GM19372 (cell line): ENCODE results near the gene PDCL3.
A peak's percentile ranks its signal among the peaks of the same experiment; 100 is the strongest.

Experiments
- ATAC-seq: cut with Tn5 transposase; IDR thresholded peaks from one replicate; pipeline ENCODE4 v1.9.1; 2021; ENCODE audit warnings: mild to moderate bottlenecking, low read depth, moderate library complexity; ENCODE audit not compliant: unreplicated experiment

Gene PDCL3

DNA sequence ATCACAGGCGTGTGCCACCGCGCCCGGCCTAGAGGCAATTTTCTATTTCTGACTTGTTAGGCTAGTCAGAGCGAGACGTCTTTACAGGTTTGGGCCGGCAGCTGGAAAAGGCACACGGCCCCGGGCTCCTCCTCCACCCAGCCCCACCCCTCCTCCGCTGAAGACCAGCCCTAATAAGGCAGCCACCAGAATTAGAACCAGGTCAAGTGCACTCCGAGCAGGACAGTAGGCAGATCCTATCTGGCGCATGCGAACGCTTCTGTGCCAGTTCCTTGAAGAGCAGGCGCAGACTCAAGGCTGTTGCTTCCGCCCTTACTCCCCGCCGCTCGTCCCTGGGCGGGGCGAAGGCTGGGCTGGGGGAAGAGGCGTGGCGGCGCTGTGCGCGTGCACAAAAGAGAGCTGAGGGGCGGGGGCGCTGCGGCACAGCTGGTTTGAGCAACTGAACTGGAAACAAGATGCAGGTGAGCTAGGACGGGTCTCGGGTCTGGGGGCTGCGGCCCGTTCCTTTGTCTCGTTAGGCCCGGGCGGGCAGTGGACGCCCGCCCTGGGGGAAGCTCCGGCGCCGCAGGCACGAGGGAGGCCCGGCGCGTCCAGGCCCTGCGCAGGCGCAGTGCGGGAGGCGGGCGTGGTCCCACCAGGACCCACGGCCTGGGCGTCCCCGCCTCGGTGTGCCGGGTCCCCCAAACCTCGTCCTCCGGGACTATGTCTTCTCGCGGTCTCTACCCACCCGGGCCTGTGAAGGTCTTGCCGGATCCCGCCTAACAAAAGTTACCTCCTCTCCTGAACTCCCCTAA is at the start of gene PDCL3:
Gene PDCL3, plus strand, starts transcription at position 381 of the 794 bp plus-strand sequence. Its CDS starts 75 bp downstream, at position 456.
- peak; percentile 92 for ATAC-seq

DNA sequence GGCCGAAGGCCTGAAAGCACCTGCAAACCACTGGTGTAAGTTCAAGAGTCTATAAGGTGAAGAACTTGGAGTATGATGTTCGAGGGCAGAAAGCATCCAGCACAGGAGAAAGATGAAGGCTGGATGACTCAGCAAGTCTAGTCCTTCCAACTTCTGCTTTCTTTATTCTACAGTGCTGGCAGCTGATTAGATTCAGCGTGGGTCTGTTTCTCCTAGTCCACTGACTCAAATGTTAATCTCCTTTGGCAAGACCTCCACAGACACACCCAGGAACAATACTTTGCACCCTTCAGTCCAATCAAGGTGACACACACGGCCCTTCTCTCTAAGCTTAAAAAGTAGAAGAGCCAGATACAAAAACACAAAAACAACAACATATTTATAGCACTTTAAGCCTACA is 49.1 kb upstream of the PDCL3 start:
- no peak for ATAC-seq

DNA sequence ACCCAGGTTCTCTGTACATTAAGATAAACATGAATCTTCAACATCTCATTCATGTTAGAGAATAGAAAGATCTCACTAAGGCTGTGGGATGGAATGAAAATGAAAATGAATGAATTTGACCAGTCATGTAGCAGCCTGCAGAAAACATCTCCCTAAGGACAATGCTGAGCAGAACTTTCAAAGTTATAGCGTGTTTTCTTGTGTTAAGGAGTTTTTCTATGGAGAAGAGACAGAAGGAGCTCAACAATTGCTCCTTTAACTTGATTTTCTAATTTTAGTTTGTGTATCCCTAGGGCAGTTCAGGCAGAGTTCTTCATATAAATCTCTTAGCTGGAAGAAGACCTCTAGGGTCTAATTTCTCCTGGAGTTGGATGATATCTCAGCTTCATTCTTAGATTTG is 45.2 kb upstream of the PDCL3 start:
- ATAC-seq, result no peak

DNA sequence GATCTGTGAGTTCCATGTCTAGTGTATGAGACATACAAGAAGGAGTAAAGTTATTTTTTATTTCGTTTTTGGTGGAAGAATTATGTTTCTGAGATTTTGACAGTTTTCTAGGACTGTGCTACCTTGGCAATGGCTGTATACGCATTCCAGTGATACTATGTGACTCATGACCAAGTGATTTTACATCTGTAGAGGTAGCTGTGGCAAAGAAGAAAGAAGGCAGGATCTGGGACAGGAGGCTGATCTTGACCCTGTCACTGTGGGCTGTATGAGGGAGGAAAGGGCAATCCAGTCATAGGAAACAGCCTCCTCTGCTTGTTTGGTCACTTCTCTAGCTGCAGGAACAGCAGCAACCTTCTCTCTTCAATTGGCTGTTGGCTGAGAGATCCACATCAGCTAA is 44.0 kb upstream of the PDCL3 start:
- no peak for ATAC-seq

DNA sequence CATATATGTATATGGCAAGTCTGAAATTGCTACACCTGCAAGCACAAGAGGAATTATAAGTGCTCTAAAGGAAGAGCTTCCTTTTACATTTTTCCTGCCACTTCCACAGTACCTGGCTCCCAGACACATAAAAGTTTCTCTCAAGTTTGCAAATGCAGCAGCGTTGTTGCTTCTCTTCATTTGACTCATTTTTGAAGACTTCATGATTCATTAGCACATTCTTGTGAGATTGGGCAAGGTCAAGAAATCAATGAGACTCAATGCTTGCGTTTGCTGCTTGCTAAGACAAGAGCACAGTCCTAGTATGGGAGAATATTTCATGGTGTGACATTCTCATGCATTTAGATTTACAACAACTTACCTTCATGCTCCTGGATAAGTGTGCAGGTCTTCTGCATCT is 42.6 kb upstream of the PDCL3 start:
- no peak for ATAC-seq

DNA sequence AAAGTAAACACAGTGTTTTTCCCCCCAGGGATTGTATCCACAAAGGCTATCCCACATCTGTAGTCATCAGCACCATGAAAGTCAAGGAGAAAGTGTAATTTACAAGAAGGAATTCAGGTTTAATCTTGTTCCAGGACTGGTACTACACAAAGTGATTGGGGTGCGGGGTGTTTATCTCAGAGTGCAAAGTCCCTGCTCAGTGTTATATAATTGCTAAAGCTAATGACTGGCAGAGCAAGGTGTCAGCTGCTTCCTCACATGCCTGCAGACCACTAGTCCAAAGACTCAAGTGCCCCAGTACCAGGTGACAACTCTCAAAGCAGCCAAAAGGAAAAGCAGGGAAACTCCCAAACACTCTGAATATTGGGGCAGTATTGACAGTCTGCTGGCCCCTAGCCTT is 40.4 kb upstream of the PDCL3 start:
- ATAC-seq, result no peak

DNA sequence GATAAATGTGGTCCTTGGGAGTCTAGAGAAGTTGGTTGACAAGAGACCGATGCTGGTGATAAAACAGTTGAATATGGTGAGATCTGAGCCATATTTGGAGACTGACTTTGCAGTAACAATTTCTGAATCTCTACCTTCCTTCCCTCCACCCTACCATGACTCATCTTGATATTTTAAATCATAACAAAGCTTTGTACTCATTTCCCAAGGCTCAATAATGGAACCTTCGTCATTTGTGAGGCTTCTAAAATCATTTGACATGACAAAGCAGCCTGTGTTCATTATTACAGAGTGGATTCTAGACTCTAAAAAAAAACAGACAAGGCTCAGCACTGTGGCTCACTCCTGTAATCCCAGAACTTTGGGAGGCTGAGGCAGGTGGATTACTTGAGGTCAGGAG is 38.5 kb upstream of the PDCL3 start:
- no peak for ATAC-seq

DNA sequence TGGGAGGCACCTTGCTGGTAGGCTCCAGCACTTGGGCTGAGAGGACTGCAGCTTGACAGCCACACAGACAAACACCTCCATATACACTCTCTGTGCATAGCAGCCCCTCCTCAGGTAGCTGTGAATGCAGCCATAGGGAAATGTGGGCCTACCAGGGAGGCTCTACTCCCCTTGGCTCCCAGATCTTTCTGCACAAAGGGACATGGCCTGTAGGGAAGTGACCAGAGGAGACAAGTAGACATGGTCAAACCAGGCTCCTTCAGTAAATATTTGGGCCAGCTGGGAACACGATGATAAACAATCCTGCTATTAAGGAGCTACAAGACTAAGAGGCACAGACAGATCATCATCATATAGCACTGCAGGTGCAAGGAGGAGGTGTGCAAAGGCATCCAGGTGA is 35.9 kb upstream of the PDCL3 start:
- no peak for ATAC-seq

DNA sequence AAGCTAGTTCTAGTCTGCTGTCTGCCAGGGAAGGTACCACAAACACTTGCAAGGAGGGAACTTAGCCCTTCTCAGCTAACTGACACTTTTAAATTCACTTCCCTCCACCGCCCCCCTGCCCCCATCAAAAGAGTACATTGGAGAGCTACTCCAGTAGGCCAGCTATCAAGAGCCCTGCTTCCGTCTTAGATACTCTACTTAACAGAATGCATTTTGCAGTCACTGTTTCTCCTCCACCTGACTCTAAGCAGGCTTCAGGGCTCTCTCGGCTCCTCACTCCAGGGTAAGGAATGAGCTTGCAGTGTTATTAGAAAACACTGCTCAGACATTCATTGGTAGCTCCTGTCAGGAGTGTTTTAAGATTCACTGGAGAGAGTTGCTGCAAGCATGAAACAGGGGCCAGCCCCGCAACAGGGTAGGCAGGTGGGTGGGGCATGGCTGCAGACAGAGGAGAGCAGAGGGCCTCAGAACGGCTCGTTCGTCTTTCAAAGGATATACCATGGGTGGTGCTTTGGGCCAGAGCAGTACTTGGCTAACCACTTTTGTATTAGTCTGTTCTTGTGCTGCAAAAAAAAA is 35.3 kb upstream of the PDCL3 start:
- no peak for ATAC-seq

DNA sequence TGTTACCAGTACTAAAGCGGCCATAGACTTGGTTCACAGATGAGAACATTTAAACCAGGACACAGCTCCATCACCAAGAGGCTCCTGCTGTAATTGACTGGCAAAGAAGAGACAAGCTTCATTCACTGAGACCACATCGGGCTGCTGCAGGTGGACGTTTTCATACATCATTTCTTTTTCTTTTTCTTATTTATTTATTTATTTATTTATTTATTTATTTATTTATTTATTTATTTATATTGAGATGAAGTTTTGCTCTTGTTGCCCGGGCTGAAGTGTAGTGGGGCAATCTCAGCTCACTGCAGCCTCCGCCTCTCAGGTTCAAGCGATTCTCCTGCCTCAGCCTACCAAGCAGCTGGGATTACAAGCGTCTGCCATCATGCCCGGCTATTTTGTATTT is 33.6 kb upstream of the PDCL3 start:
- no peak for ATAC-seq

DNA sequence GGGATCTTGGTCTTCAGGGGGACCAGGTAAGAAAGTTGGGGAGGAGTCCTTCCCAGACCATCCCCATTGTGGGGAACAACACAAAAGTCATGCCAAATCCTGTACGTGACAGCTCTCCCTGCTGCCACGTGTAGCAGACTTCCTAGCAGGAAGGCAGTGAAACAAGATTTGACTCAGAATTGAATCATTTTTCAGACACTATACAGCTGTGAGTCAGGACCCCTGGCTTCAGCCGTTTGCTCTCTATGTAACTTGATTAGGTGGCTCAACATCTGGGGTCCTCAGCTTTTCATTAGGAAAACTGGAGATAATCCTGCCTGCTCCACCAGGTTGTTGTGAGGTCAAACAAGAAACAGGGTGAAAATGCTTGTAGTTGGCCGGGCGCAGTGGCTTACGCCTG is 32.9 kb upstream of the PDCL3 start:
- ATAC-seq, result no peak

DNA sequence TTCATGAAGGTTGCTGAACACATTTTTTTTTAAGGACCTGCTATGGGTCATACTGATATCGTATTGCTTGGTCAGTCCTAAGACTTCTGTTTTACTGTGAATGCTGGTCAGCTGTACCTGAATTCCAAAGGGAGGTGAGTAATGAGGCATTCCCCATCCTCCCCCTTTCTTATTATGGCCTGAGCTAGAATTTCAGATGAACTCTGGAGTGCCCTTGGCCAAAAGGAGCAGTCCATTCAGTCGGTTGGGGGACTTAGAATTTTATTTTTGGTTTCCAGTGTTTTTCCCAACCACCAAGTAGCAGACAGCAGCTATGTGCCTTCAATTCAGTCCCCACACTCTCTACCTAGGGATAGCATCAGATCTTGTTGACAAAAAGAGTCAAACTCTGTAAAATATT is 26.9 kb upstream of the PDCL3 start:
- ATAC-seq, result no peak

DNA sequence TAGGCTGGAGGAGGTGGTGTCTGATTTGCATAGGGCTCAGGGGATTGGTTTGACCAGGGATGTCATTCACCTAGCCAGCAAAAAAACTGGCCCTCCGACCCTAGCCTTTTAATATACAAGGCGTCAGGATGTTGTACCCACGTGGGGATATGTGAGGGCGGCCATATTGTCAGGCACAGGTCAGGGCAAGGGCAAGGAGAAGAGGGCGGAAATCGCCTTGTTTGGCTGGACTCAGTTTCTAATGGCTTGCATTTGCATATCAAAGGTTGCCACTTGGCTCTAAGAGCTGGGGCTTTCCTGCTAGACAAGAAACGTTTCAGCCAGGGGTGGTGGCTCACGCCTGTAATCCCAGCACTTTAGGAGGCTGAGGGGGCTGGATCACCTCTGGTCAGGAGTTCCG is 24.9 kb upstream of the PDCL3 start:
- ATAC-seq, result no peak

DNA sequence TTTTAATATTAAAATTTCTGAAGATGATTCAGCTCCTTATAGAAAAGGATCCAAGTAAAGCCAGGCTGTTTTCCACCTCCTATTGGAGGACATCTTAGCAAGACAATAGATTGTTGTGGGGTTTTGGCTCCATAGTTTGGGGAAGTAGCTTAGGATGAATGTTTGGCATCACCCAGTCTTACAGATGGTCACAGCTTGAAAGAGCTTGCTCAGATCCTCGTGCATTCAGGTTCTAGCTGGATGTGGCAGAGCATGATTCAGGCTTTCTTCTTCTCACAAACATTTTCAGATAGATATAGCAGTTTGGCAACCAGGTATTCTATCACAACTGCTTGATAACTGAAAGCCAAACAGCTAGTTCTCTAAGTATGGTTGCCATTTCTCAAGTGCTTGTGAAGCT is 23.6 kb upstream of the PDCL3 start:
- no peak for ATAC-seq

DNA sequence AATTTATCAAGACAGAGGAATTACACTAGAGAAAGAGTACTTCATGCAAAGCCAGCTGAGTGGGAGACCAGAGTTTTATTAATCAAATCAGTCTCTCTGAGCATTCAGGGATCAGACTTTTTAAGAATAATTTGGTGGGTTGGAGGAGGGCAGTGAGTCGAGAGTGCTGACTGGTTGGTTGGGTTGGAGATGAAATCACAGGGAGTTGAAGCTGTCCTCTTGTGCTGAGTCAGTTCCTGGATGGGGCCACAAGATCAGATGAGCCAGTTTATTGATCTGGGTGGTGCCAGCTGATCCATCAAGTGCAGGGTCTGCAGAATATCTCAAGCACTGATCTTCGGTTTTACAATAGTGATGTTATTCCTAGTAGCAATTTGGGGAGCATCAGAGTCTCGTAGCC is 21.4 kb upstream of the PDCL3 start:
- no peak for ATAC-seq

DNA sequence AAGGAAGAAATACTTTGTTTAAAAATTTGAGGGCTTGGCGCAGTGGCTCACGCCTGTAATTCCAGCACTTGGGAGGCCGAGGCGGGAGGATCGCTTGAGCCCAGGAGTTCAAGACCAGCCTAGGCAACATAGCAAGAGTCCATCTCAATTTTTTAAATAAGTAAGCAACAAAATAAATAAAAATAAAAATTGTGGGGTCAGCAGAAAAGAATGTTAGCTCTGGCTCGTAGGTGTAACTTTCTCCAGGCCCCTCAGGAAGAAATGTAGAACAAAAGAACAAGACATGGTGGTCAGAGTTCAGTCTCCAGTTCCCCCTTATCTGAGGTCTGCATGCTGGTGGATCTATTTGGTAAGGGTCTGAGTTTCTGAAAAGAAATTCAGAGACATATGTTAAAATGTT is 20.4 kb upstream of the PDCL3 start:
- ATAC-seq, result no peak

DNA sequence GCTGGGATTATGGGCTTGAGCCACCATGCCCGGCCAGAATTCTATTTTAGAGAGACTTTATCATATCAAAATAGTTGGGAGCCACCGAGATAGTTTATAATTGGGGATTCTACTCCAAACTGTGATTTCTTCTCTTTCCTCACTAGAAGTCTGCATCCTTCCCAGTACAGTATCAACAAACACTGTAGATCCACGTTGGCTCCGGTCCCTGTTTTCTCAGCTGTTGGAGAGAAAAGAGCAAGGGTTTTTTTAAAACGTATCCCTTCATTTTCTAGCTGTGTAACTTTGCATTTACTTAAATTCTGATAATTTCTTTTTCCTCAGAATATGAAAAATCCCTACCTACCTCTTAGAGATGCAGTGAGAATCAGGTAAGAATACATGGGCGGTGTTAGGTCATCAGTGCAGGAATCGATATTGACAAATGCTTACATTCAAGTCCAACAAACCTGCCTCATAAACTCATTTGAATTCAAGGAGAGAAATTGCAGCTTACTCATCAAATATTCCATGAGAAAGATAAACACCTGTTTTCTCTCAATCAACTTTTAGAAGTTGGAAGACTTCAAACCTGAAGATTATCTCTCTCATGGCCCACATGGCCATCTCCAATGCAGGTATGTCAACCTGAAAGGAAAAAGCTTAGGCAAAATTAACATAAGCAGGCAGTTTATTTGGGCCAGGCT is 17.7 kb upstream of the PDCL3 start:
- no peak for ATAC-seq

DNA sequence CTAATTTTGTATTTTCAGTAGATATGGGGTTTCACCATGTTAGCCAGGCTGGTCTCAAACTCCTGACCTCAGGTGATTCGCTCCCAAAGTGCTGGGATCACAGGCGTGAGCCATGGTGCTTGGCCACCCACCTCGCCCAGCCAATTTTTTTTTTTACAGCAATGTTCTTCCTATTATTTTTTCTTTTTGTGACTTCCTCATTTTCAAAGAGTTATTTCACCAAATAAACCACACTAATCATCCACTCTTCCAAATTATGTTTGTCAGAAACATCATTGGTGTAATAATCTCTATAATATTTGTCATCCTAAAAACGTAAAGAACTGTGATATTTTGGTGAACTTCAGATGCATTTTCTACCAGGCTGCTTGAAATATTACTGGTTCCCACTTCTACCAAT is 16.3 kb upstream of the PDCL3 start:
- ATAC-seq, result no peak

DNA sequence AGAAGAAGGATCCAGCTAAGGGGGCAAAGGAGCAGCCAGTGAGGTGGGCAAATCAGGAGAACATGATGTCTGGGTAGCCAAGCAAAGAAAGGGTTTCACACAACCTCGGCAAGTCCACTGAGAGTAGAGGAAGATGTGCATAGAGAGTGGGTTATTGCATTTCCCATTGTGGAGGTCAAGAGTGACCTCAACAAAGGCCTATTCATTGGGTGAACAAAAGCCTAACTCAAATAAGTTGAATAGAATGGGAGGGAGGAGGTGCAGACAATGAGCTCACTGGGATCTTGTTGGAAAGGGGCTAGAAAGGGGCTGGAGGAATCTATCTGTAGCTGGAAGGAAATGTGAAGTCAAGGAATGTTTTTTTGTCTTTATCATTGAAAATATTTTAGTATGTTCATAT is 14.0 kb upstream of the PDCL3 start:
- ATAC-seq, result no peak

DNA sequence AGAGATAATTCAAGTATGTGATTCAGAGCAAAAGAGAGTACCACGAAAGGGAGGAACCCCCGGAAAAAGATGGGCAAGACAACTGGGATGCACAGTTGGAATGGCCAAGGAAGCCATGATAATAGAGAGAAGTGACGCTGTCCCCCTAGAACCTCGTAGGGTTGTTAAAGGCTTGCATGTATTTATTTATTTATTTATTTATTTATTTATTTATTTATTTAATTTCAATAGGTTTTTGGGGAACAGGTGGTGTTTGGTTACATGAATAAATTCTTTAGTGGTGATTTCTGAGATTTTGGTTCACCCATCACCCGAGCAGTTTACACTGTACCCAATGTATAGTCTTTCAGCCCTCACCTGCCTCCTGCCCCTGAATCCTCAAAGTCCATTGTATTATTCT is 11.5 kb upstream of the PDCL3 start:
- ATAC-seq, result no peak

DNA sequence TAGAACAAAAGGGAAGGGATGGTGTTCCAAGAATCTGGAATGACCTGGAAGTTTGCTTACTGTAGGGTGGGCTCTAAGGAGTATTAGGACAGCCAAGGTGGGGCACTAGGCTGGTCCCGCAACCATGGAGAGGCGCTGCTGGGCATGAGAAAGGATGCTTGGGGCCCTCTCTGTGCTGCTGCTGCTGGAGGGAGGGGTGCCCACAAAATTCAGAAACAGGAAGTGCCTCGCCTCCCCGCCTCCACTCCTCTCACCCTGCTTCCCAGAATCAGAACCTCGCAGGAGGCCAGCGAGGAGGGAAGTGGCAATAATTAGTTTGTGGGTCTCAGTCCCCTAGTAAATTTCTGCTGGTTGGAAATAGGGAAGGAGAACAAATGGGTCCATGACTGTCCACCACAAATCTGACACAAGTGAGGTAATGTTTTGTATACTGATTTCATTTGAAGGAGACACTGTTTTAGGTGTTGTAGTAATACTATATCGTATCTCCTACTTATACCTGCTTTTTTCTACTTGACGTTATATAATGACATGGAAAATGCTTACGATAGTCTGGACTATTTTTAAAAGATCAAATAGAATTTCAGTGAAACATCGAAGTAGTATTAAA is 7.9 kb upstream of the PDCL3 start:
- ATAC-seq, result no peak

DNA sequence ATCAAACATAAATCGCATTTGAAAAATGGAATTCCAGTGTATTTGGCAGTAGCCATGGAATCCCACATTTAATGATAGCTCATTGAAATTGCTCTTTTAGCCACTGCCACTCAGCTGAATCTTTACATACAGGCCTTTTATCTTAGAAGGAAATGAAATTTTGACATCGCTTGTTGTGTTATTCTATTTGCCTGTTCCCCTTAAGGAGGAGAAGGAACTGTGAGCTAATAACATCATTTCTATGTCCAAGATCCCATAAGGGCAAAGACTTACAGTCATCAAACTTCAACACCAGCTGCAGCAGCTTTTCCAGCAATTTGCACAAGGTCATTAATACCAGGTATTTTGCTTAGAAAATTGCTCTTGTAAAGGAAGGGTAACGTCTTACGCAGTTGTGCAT is 6.0 kb upstream of the PDCL3 start:
- ATAC-seq, result no peak
